ENCODE results near the gene PDE1A. TPM values are rescaled to one million over a fixed set of nuclear protein-coding genes. Genes with fewer than 3 reads are reported as not detected.

PDE1A gene
- total RNA-seq, 2 experiments from 2014 or later: not detected

DNA sequence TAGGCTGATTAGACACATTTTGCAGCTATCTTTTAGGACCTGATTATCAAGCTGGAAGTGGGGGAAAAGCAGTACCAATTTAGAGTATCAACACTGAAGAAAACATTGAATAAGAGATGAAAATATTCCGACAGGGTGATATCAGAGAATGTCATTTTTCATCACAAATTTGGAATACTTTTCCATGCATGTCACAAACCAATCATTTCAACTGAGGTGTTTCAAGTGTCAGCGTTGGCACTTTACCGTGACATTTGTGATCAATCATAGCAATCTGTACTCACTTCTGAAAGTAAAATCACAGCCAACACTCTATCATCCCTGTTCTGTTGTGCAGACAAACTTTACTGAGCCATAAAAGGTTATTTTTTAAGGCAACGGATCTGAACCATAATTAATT is 75.4 kb downstream of the PDE1A start:
- Histone ChIP-seq H4K20me1 (ENCODE audit: insufficient read depth, low read length) (no peaks in the 10 kb centered on the region), H3K9me3 (ENCODE audit: low read length) (no peaks in the 10 kb centered on the region), H3K4me1 (ENCODE audit: insufficient read depth, low read length, poor library complexity, severe bottlenecking) (no peaks in the 10 kb centered on the region), H3K36me3 (ENCODE audit: insufficient read depth, low read length) (no peaks in the 10 kb centered on the region), H3K79me2 (ENCODE audit: insufficient read depth, low read depth, low read length) (no peaks in the 10 kb centered on the region), H3K27ac (ENCODE audit: low read depth, low read length, poor library complexity, severe bottlenecking) (no peak overlapping the region), H3K9me2 (ENCODE audit: insufficient read depth, low read length) (no peaks in the 10 kb centered on the region), H3K4me3 (ENCODE audit: low read depth, low read length, poor library complexity, severe bottlenecking) (no peak overlapping the region), H2AFZ (ENCODE audit: low read length) (no peak overlapping the region), H3K4me2 (ENCODE audit: low read length) (no peak overlapping the region)
- BruUV-seq (replicated peaks): no TSS peak
- DNase-seq (ENCODE audit: low spot score): no peak
- POLR2A ChIA-PET: interaction anchor here (0.6 to 1.2 kb wide), 2 partner anchors 15 to 96 kb away, joined by 3 read pairs; no protein-coding TSS in a partner anchor
- CTCF ChIA-PET (ENCODE audit: unreplicated experiment): no interaction called here
- intact Hi-C loops (cut with micrococcal nuclease; ENCODE audit: unreplicated experiment): no loop called here
- no peak for TF ChIP-seq EZH2phosphoT487 (IDR thresholded peaks at IDR 0.05; ENCODE audit: borderline replicate concordance, low read depth, low read length)
- TF ChIP-seq, protein P1, sequence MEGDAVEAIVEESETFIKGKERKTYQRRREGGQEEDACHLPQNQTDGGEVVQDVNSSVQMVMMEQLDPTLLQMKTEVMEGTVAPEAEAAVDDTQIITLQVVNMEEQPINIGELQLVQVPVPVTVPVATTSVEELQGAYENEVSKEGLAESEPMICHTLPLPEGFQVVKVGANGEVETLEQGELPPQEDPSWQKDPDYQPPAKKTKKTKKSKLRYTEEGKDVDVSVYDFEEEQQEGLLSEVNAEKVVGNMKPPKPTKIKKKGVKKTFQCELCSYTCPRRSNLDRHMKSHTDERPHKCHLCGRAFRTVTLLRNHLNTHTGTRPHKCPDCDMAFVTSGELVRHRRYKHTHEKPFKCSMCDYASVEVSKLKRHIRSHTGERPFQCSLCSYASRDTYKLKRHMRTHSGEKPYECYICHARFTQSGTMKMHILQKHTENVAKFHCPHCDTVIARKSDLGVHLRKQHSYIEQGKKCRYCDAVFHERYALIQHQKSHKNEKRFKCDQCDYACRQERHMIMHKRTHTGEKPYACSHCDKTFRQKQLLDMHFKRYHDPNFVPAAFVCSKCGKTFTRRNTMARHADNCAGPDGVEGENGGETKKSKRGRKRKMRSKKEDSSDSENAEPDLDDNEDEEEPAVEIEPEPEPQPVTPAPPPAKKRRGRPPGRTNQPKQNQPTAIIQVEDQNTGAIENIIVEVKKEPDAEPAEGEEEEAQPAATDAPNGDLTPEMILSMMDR (conservative IDR thresholded peaks at IDR 0.05; ENCODE audit: low read length): no peak

DNA sequence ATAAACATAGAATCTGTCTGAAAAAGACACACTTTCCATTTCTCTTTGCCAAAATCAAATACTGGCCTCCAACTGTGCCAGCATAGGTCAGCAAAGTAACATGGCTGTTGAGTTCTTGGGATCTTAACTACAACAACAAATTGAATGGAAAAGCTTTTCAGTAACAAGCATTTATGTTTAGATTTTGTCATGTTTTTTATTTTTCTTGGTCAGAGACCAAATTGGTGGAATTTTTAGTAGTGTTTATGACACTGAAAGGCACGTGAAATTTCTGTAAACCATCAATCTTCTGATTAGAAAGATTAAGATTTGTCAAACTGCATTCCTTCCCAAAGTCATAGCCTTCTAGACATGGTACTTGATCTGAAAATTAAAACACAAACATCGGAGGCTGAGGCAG is 77.6 kb downstream of the PDE1A start:
- H3K4me1 ChIP-seq (ENCODE audit: insufficient read depth, low read length, poor library complexity, severe bottlenecking): no peaks in the 10 kb centered on the region
- no peak for DNase-seq (ENCODE audit: low spot score)
- POLR2A ChIA-PET: no interaction called here
- no peak overlapping the region for H3K27ac ChIP-seq (ENCODE audit: low read depth, low read length, poor library complexity, severe bottlenecking)
- CTCF ChIA-PET (ENCODE audit: unreplicated experiment): no interaction called here
- H3K79me2 ChIP-seq (ENCODE audit: insufficient read depth, low read depth, low read length): no peaks in the 10 kb centered on the region
- intact Hi-C loops (cut with micrococcal nuclease; ENCODE audit: unreplicated experiment): no loop called here
- H4K20me1 ChIP-seq (ENCODE audit: insufficient read depth, low read length): no peaks in the 10 kb centered on the region
- H3K9me2 ChIP-seq (ENCODE audit: insufficient read depth, low read length): no peaks in the 10 kb centered on the region
- no TSS peak for BruUV-seq (replicated peaks)
- no peak for TF ChIP-seq EZH2phosphoT487 (IDR thresholded peaks at IDR 0.05; ENCODE audit: borderline replicate concordance, low read depth, low read length)
- TF ChIP-seq, protein P1 (conservative IDR thresholded peaks at IDR 0.05; ENCODE audit: low read length): no peak
- H3K4me2 ChIP-seq (ENCODE audit: low read length): no peak overlapping the region
- H3K9me3 ChIP-seq (ENCODE audit: low read length): no peaks in the 10 kb centered on the region
- H3K4me3 ChIP-seq (ENCODE audit: low read depth, low read length, poor library complexity, severe bottlenecking): no peak overlapping the region
- H3K36me3 ChIP-seq (ENCODE audit: insufficient read depth, low read length): no peaks in the 10 kb centered on the region
- no peak overlapping the region for H2AFZ ChIP-seq (ENCODE audit: low read length)

DNA sequence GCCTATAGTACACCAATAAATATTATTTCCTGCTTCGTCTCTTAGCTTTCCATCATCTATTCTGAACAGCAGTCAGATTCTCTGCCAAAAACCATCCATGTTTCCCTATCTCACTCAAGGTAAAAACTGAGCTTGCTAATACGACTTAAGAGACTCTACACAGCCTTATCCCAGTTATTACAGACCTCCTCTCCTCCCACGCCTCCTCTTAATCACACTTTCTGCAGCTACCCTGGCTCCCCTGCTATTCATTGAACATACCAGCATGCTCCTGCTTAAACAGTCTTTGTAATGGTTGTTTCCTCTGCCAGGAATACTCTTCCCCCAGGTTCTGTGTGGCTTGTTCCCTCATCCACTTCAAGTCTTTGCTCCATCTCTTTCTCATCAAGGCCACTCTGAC is 81.5 kb downstream of the PDE1A start:
- H4K20me1 ChIP-seq (ENCODE audit: insufficient read depth, low read length): no peaks in the 10 kb centered on the region
- no peaks in the 10 kb centered on the region for H3K9me3 ChIP-seq (ENCODE audit: low read length)
- no peaks in the 10 kb centered on the region for H3K9me2 ChIP-seq (ENCODE audit: insufficient read depth, low read length)
- ChIA-PET CTCF (ENCODE audit: unreplicated experiment) (no interaction called here), POLR2A (no interaction called here)
- no peak overlapping the region for H2AFZ ChIP-seq (ENCODE audit: low read length)
- no peaks in the 10 kb centered on the region for H3K79me2 ChIP-seq (ENCODE audit: insufficient read depth, low read depth, low read length)
- DNase-seq (ENCODE audit: low spot score): no peak
- no TSS peak for BruUV-seq (replicated peaks)
- H3K4me2 ChIP-seq (ENCODE audit: low read length): no peak overlapping the region
- intact Hi-C loops (cut with micrococcal nuclease; ENCODE audit: unreplicated experiment): no loop called here
- H3K4me3 ChIP-seq (ENCODE audit: low read depth, low read length, poor library complexity, severe bottlenecking): no peak overlapping the region
- H3K4me1 ChIP-seq (ENCODE audit: insufficient read depth, low read length, poor library complexity, severe bottlenecking): no peaks in the 10 kb centered on the region
- no peaks in the 10 kb centered on the region for H3K36me3 ChIP-seq (ENCODE audit: insufficient read depth, low read length)
- H3K27ac ChIP-seq (ENCODE audit: low read depth, low read length, poor library complexity, severe bottlenecking): no peak overlapping the region
- TF ChIP-seq EZH2phosphoT487 (IDR thresholded peaks at IDR 0.05; ENCODE audit: borderline replicate concordance, low read depth, low read length): no peak
- TF ChIP-seq, protein P1 (conservative IDR thresholded peaks at IDR 0.05; ENCODE audit: low read length): no peak
